ENCODE data around the gene ALG14.
"Not testable (repeated sequence)": the region's sequence is repeated elsewhere in the genome, so short reads cannot be mapped to it uniquely, and the experiment has no call there.

The ALG14 gene

DNA sequence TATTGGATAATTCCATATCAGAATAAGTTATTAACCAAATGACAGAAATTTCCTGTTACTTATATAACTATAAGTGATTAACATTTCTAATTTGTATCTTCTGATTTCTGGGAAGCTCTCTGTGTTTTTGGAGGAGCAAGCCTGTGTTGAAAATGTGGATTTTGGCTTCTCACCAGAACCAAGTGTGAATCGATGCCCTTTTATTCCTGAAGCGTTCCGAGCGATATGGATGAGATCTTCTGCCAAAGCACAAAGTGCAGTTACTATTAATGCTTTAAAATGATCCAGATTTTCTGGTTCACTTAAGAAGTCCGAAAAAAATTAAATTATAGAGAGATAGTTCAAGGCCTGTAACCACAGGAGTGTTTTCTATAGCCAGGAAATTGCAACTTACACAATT is 22.8 kb downstream of the ALG14 start:
- H3K4me3 ChIP-seq (ENCODE audit: low read depth, low read length): no peak overlapping the region
- in situ Hi-C loops (cut with HindIII; ENCODE audit: low sequenced_read_pairs): no loop called here
- DNase-seq (ENCODE audit: low read depth, low spot score): no peak
- TF ChIP-seq, protein P1, sequence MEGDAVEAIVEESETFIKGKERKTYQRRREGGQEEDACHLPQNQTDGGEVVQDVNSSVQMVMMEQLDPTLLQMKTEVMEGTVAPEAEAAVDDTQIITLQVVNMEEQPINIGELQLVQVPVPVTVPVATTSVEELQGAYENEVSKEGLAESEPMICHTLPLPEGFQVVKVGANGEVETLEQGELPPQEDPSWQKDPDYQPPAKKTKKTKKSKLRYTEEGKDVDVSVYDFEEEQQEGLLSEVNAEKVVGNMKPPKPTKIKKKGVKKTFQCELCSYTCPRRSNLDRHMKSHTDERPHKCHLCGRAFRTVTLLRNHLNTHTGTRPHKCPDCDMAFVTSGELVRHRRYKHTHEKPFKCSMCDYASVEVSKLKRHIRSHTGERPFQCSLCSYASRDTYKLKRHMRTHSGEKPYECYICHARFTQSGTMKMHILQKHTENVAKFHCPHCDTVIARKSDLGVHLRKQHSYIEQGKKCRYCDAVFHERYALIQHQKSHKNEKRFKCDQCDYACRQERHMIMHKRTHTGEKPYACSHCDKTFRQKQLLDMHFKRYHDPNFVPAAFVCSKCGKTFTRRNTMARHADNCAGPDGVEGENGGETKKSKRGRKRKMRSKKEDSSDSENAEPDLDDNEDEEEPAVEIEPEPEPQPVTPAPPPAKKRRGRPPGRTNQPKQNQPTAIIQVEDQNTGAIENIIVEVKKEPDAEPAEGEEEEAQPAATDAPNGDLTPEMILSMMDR (IDR thresholded peaks at IDR 0.05; ENCODE audit: low read depth, low read length): no peak

DNA sequence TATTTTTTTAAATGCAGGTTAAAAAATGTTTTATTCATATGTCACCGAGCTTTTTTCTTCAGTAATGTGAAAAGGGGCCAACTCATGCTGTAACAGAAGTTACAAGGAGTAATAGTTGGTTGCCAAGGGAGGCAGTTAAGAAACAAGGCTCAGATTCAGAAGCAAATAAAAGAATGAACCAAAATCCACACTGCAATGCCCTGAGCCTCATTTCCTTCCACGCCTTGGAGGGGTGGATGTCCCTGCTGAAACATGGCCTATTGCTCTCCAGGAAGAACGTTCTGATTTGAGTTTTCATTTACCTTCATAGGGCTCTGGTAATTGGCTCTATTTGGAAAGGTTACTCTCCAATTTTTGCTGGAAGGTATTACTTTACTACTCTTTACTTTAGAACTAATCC is 24.4 kb downstream of the ALG14 start:
- DNase-seq (ENCODE audit: low read depth, low spot score): no peak
- in situ Hi-C loops (cut with HindIII; ENCODE audit: low sequenced_read_pairs): no loop called here
- no peak overlapping the region for H3K4me3 ChIP-seq (ENCODE audit: low read depth, low read length)
- TF ChIP-seq, protein P1 (IDR thresholded peaks at IDR 0.05; ENCODE audit: low read depth, low read length): no peak

DNA sequence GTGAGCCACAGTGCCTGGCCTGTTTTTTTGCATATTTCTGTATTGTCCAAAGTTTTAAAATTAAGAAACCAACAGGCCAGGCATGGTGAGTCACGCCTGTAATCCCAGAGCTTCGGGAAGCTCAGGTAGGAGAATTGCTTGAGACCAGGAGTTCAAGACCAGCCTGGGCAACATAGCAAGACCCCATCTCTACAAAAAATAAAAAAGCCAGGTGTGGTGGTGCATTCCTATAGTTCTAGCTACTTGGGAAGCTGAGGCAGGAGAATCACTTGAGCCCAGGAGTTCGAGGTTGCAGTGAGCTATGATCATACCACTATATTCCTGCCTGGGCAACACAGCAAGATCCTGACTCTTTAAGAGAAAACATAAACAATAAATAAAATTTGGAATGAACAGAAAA is 25.1 kb downstream of the ALG14 start:
- in situ Hi-C loops (cut with HindIII; ENCODE audit: low sequenced_read_pairs); H3K4me3 ChIP-seq (ENCODE audit: low read depth, low read length); DNase-seq (ENCODE audit: low read depth, low spot score): not testable (repeated sequence)

DNA sequence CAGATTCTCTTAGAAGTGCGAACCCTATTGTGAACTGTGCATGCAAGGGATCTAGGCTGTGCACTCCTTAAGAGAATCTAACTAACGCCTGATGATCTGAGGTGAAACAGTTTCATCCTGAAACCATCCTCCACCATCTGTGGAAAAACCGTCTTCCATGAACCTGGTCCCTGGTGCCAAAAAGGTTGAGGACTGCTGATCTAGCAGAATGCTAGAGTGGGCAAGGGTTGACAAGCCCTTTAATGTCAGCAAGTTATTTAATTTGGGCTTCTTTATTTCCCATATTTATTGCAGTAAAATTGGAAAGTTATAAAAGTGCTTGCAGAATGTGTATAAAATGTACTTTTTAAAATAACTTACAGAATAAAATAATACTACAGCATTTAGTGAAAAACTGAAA is 26.4 kb downstream of the ALG14 start:
- DNase-seq (ENCODE audit: low read depth, low spot score): no peak
- in situ Hi-C loops (cut with HindIII; ENCODE audit: low sequenced_read_pairs): no loop called here
- TF ChIP-seq, protein P1 (IDR thresholded peaks at IDR 0.05; ENCODE audit: low read depth, low read length): no peak
- no peak overlapping the region for H3K4me3 ChIP-seq (ENCODE audit: low read depth, low read length)

DNA sequence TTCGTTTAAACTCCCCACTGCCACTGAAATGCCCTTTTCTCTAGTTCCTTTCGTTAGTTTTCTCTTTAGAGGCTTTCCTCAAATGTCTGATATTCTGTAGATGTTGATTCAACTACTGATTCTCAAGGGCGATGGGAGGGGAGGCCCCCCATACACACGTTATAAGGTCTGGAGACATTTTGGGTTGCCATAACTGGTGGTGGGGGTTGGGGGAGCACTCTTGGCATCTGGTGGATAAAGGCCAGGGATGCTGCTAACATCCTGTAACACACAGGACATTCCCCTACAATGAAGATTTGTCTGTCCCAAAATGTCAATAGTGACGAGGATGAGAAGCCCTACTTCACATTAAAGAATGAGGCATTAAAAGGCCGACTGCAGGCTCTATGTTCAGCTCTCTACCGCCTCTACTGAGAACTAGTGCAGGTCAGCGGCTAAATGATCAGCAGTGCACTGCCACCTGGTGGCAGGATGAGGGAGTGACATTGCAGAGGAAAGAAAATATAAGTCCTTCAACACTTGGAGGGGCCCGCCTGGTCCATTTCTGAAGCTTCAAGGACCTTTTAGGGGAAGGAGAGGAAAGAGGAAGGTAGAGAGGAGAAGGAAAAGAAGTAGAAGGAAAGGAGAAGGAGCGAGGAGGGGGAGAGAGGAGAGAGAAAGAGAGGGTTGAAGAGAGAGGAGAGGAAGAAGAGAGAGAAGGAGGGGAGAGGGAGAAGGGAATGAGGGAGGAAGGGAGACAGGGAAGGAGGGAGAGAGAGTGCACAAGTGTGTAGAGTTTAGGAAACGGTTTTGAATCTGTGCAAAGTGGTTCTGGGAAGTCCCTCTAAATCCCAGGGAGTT is 29.4 kb downstream of the ALG14 start:
- in situ Hi-C loops (cut with HindIII; ENCODE audit: low sequenced_read_pairs): no loop called here
- TF ChIP-seq, protein P1 (IDR thresholded peaks at IDR 0.05; ENCODE audit: low read depth, low read length): peak; percentile 98
- DNase-seq (ENCODE audit: low read depth, low spot score): peak; percentile 87
- no peak overlapping the region for H3K4me3 ChIP-seq (ENCODE audit: low read depth, low read length)

DNA sequence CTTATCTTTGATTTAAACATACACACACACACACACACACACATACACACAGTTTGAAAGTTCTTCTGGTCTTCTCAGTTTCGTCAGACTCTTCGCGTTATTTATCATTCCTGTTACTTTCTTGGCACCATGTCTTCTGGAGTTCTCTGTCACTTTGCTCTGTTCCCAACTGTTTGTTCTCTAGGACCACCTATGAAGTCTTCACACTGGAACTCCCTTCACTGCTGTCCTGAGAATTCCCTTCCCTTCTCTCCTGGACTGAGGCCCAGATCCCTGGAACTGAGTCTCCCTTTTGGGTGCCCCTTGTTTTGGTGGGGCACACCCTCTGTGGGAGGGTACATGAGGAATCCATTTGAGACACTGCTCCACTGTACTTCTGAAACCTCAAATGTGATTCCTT is 30.5 kb downstream of the ALG14 start:
- DNase-seq (ENCODE audit: low read depth, low spot score): no peak
- in situ Hi-C loops (cut with HindIII; ENCODE audit: low sequenced_read_pairs): no loop called here
- H3K4me3 ChIP-seq (ENCODE audit: low read depth, low read length): no peak overlapping the region
- TF ChIP-seq, protein P1 (IDR thresholded peaks at IDR 0.05; ENCODE audit: low read depth, low read length): no peak

DNA sequence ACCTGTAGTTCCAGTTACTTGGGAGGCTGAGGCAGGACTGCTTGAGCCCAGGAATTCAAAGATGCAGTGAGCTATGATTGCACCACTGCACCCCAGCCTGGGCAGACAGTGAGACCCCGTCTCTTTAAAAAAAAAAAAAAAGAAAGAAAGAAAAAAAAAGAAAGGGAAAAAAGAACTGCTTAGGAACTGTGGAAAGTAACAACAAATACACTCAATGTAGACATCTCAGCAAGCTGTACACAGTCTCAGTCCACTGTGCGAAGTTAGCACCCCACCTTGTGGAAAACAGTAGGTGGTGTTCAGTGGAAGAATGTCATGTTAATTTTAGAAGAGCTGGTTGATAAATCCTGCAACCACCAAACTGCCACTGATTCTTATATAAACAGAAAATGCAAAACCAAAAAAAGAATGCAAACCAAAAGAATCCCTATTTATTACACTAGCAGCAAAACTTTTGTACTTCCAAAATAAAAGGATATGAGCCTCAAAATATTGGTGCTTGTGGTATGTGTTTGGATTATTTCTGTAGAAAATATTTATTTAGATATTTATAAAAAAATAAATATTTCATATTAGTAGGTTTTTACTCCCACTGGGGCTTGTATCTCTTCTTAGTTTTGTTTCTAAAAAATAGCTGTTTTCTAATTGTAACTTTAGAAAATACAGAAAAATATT is 31.1 kb downstream of the ALG14 start:
- TF ChIP-seq, protein P1 (IDR thresholded peaks at IDR 0.05; ENCODE audit: low read depth, low read length): peak; percentile 81
- H3K4me3 ChIP-seq (ENCODE audit: low read depth, low read length): no peak overlapping the region
- peak; percentile 88 for DNase-seq (ENCODE audit: low read depth, low spot score)
- in situ Hi-C loops (cut with HindIII; ENCODE audit: low sequenced_read_pairs): no loop called here

Data from astrocyte of the spinal cord (primary cell).